ENCODE data around the gene EPB41L4B.

The EPB41L4B gene

DNA sequence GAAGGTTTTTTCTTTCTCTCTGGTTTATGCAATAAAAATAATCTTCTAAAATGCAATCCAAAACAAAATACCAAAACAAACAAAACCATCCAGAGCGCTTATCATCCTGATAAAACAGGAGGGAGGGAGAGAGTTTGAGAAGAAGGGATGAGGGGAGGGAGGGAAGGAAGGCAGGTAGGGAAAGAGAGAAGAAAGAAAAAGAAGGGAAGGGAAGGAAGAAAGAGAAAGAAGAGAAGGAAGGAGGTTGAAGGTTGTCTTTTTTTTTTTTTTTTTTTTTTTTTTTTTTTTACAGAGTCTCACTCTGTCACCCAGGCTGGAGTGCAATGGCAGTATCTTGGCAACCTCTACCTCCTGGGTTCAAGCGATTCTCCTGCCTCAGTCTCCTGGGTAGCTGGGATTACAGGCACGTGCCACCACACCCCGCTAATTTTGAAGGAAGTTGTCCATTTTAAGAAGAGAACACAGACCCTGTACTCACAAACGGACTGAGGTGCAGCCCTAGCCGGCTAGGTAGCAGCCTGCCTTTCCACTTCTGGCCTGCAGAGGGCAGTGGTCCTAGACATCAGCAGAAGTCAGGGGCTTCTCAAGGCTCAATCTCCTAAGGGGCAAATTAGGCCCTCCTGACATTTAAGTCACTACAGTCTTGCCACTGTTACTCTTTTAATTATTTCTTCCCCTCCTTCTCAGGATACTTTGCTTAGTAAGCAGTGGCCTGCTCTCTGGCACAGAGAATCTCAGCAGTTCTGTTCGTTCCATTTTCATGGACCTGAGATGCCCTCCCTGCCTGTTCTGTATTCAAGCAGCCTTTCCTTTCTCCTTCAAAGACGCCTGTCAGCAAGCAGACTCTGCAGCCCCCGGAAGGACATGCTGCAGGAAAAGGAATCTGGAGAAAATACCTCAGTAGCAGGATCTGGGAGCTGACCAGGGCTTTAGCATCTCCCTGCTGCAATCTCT is 76.4 kb downstream of the EPB41L4B start:
- no peak for TF ChIP-seq TCF4 (CRISPR knock-in tag; IDR thresholded peaks at IDR 0.05; ENCODE audit: borderline replicate concordance)
- TF ChIP-seq ZFP30 (CRISPR knock-in tag; IDR thresholded peaks at IDR 0.05): no peak
- no peak for TF ChIP-seq ESRRG (CRISPR knock-in tag; IDR thresholded peaks at IDR 0.05)
- TF ChIP-seq BACH2 (CRISPR knock-in tag; IDR thresholded peaks at IDR 0.05; ENCODE audit: borderline replicate concordance): no peak
- TF ChIP-seq OSR1 (CRISPR knock-in tag; IDR thresholded peaks at IDR 0.05): no peak
- TF ChIP-seq, protein P1, sequence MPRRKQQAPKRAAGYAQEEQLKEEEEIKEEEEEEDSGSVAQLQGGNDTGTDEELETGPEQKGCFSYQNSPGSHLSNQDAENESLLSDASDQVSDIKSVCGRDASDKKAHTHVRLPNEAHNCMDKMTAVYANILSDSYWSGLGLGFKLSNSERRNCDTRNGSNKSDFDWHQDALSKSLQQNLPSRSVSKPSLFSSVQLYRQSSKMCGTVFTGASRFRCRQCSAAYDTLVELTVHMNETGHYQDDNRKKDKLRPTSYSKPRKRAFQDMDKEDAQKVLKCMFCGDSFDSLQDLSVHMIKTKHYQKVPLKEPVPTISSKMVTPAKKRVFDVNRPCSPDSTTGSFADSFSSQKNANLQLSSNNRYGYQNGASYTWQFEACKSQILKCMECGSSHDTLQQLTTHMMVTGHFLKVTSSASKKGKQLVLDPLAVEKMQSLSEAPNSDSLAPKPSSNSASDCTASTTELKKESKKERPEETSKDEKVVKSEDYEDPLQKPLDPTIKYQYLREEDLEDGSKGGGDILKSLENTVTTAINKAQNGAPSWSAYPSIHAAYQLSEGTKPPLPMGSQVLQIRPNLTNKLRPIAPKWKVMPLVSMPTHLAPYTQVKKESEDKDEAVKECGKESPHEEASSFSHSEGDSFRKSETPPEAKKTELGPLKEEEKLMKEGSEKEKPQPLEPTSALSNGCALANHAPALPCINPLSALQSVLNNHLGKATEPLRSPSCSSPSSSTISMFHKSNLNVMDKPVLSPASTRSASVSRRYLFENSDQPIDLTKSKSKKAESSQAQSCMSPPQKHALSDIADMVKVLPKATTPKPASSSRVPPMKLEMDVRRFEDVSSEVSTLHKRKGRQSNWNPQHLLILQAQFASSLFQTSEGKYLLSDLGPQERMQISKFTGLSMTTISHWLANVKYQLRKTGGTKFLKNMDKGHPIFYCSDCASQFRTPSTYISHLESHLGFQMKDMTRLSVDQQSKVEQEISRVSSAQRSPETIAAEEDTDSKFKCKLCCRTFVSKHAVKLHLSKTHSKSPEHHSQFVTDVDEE (CRISPR knock-in tag; IDR thresholded peaks at IDR 0.05): no peak
- no peak for TF ChIP-seq ZFP3 (CRISPR knock-in tag; IDR thresholded peaks at IDR 0.05)
- TF ChIP-seq, protein P2, sequence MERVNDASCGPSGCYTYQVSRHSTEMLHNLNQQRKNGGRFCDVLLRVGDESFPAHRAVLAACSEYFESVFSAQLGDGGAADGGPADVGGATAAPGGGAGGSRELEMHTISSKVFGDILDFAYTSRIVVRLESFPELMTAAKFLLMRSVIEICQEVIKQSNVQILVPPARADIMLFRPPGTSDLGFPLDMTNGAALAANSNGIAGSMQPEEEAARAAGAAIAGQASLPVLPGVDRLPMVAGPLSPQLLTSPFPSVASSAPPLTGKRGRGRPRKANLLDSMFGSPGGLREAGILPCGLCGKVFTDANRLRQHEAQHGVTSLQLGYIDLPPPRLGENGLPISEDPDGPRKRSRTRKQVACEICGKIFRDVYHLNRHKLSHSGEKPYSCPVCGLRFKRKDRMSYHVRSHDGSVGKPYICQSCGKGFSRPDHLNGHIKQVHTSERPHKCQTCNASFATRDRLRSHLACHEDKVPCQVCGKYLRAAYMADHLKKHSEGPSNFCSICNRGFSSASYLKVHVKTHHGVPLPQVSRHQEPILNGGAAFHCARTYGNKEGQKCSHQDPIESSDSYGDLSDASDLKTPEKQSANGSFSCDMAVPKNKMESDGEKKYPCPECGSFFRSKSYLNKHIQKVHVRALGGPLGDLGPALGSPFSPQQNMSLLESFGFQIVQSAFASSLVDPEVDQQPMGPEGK (CRISPR knock-in tag; IDR thresholded peaks at IDR 0.05; ENCODE audit: borderline replicate concordance): no peak
- TF ChIP-seq, protein P3, sequence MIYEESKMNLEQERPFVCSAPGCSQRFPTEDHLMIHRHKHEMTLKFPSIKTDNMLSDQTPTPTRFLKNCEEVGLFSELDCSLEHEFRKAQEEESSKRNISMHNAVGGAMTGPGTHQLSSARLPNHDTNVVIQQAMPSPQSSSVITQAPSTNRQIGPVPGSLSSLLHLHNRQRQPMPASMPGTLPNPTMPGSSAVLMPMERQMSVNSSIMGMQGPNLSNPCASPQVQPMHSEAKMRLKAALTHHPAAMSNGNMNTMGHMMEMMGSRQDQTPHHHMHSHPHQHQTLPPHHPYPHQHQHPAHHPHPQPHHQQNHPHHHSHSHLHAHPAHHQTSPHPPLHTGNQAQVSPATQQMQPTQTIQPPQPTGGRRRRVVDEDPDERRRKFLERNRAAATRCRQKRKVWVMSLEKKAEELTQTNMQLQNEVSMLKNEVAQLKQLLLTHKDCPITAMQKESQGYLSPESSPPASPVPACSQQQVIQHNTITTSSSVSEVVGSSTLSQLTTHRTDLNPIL (CRISPR knock-in tag; IDR thresholded peaks at IDR 0.05; ENCODE audit: low read depth): no peak
- no peak for TF ChIP-seq ZC3H10 (CRISPR knock-in tag; IDR thresholded peaks at IDR 0.05)
- TF ChIP-seq RARB (CRISPR knock-in tag; IDR thresholded peaks at IDR 0.05): no peak
- no peak for TF ChIP-seq SNAI2 (CRISPR knock-in tag; IDR thresholded peaks at IDR 0.05)
- TF ChIP-seq ZNF8 (CRISPR knock-in tag; IDR thresholded peaks at IDR 0.05): no peak
- TF ChIP-seq CSDC2 (CRISPR knock-in tag; IDR thresholded peaks at IDR 0.05): no peak
- no peak for TF ChIP-seq ZNF565 (CRISPR knock-in tag; conservative IDR thresholded peaks at IDR 0.05; ENCODE audit: low read depth)
- no peak for TF ChIP-seq ARNTL (CRISPR knock-in tag; IDR thresholded peaks at IDR 0.05; ENCODE audit: borderline replicate concordance, low read depth)
- TF ChIP-seq, protein P4, sequence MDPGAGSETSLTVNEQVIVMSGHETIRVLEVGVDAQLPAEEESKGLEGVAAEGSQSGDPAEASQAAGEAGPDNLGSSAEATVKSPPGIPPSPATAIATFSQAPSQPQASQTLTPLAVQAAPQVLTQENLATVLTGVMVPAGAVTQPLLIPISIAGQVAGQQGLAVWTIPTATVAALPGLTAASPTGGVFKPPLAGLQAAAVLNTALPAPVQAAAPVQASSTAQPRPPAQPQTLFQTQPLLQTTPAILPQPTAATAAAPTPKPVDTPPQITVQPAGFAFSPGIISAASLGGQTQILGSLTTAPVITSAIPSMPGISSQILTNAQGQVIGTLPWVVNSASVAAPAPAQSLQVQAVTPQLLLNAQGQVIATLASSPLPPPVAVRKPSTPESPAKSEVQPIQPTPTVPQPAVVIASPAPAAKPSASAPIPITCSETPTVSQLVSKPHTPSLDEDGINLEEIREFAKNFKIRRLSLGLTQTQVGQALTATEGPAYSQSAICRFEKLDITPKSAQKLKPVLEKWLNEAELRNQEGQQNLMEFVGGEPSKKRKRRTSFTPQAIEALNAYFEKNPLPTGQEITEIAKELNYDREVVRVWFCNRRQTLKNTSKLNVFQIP (CRISPR knock-in tag; IDR thresholded peaks at IDR 0.05; ENCODE audit: borderline replicate concordance, low read depth): no peak
- ATAC-seq: peak; percentile 98

DNA sequence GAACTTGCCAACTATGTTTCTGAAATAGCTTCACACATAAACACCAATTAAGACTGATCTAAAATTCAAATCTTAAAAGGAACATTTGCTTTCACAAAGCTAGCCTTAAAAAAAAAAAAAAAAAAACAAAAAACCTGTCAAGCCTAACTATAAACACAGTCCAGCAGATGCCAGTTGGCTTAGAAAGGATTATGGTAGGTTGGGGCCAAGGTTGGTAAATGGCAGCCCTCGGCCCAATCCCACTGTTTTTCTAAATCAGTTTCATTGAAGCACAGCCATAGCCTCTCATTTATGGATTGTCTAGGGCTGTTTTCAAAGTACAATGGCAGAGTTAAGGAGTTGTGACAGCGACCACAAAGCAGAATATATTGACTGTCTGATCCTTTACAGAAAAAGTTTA is 78.1 kb downstream of the EPB41L4B start:
- no peak for ATAC-seq
- TF ChIP-seq, protein P3 (CRISPR knock-in tag; IDR thresholded peaks at IDR 0.05; ENCODE audit: low read depth): no peak
- no peak for TF ChIP-seq PPARA (CRISPR knock-in tag; IDR thresholded peaks at IDR 0.05; ENCODE audit: borderline replicate concordance)
- no peak for TF ChIP-seq OSR1 (CRISPR knock-in tag; IDR thresholded peaks at IDR 0.05)
- no peak for TF ChIP-seq CSDC2 (CRISPR knock-in tag; IDR thresholded peaks at IDR 0.05)
- TF ChIP-seq ARNTL (CRISPR knock-in tag; IDR thresholded peaks at IDR 0.05; ENCODE audit: borderline replicate concordance, low read depth): no peak
- TF ChIP-seq, protein P2 (CRISPR knock-in tag; IDR thresholded peaks at IDR 0.05; ENCODE audit: borderline replicate concordance): no peak
- TF ChIP-seq ZNF8 (CRISPR knock-in tag; IDR thresholded peaks at IDR 0.05): no peak
- TF ChIP-seq TCF4 (CRISPR knock-in tag; IDR thresholded peaks at IDR 0.05; ENCODE audit: borderline replicate concordance): no peak
- no peak for TF ChIP-seq SNAI2 (CRISPR knock-in tag; IDR thresholded peaks at IDR 0.05)
- TF ChIP-seq ZC3H10 (CRISPR knock-in tag; IDR thresholded peaks at IDR 0.05): no peak
